GM12801 (cell line): ENCODE results near the gene SHMT2.

Source experiments
- TF ChIP-seq, protein P1 (sequence below): IDR thresholded peaks from one replicate; pipeline ENCODE4 v1.5.1; 2011; ENCODE audit warnings: control low read depth; ENCODE audit not compliant: insufficient read length; ENCODE audit errors: extremely low read depth

Gene SHMT2

DNA sequence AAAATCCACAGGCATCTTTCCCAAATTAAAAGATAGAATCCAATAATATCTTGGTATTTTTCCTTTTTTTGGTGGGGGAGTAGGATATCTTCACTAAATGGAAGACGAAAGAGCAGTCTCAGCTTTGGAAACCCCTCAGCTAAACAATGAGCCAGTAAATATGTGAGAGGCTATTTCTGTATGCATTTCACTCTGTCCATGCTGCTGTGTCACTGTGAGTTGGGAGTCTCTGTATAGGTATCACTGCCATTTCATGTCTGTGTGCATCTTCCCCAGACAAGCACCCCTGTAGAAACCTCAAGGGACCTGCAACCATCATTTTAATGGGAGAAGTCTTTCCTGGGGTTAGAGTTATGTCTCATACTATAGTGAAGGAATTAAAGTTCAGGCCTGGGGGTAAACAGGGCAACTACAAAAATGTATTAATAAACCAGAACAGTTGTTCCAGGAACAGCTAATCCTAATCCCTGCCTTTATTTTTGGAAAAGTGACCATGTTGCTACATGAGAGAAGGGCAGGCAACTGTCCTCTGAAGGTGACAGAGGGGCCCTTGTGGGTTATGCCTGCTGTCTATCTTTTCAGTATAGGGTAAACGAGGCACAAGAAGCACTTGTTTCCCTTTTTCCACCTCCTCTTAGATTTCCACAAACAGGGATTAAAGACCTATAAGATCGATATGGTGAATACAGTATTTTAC, 32.8 kb downstream of the SHMT2 start:
- TF ChIP-seq, protein P1, sequence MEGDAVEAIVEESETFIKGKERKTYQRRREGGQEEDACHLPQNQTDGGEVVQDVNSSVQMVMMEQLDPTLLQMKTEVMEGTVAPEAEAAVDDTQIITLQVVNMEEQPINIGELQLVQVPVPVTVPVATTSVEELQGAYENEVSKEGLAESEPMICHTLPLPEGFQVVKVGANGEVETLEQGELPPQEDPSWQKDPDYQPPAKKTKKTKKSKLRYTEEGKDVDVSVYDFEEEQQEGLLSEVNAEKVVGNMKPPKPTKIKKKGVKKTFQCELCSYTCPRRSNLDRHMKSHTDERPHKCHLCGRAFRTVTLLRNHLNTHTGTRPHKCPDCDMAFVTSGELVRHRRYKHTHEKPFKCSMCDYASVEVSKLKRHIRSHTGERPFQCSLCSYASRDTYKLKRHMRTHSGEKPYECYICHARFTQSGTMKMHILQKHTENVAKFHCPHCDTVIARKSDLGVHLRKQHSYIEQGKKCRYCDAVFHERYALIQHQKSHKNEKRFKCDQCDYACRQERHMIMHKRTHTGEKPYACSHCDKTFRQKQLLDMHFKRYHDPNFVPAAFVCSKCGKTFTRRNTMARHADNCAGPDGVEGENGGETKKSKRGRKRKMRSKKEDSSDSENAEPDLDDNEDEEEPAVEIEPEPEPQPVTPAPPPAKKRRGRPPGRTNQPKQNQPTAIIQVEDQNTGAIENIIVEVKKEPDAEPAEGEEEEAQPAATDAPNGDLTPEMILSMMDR = no peak

DNA sequence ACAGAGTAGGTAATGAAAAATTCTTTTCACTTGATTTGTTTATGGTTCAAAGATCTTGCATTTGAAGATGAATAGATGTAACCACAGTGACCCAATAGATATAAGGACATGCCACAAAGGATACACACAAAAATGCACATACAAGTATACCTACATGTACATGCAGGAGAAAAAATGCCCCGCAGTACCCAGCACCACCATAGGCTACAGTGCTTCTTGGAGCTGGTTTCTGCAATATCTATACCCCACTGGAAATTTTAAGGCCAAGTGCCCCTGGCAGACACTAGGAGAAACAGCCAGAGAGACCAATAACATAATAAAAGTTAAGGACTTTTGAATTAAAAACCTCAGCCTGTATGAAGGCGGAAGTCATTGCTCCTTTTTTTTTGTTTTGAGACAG, 33.6 kb downstream of the SHMT2 start:
- TF ChIP-seq, protein P1 = no peak

DNA sequence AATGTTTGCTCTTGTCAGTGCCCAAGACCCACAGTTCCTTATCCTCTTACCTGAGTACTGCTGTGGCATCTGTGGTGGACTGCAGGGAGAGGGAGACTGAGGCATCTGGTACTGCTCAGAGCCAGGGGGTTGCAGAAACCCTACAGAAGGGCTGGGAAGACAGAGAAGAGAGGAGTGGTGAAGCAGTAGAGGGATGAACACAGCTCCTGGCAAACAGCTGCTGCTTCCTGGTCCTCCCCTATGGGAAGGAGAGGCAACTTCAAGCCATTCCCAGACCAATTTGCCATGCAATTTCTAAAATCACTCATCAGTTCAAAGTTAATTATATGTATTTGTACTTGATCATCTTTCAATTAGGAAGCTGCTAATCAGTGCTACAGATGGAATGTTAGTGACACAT, 37.2 kb downstream of the SHMT2 start:
- TF ChIP-seq, protein P1 = no peak

DNA sequence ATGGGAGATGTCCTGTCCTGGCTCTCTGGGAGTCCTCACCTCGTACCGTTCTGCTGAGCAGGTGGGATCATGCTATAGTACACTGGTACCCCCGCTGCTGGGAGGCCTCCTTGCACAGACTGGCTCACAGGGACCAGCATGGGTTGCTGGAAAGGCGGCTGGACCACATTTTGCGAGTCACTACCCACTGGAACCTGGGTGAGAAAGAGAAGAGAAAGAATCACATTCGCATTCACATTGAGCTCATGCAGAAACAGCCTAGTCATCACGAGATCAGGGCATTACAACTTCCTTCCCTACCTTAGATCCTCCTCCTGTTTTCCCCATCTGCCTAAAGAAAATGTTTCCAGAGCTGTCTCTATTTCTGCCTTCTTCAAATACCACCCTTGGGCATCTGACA, 38.8 kb downstream of the SHMT2 start:
- TF ChIP-seq, protein P1 = no peak

DNA sequence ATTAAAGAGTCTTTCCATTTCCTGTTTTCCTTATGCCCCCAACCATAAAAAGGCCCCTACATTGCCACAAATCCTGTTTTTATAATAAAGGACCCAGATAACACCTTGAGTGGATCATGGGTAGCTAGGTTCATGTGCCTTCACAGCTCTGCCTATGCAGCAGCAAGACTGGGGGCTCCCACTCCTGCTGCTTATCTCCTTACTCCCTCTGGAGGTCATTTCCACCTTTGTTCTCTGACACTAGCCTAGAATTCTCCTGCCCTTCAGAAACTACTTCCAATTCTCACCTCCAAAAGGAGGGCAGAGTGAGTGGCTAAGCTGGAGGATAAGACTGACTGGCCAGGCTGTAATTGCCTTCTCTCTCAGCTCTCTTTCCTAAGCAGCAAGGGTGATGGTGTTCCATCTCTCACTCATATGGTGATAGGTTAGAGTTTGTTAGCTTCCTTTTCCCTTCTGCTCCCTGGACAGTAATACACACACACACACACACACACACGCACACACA, 41.5 kb downstream of the SHMT2 start:
- TF ChIP-seq, protein P1 = no peak

DNA sequence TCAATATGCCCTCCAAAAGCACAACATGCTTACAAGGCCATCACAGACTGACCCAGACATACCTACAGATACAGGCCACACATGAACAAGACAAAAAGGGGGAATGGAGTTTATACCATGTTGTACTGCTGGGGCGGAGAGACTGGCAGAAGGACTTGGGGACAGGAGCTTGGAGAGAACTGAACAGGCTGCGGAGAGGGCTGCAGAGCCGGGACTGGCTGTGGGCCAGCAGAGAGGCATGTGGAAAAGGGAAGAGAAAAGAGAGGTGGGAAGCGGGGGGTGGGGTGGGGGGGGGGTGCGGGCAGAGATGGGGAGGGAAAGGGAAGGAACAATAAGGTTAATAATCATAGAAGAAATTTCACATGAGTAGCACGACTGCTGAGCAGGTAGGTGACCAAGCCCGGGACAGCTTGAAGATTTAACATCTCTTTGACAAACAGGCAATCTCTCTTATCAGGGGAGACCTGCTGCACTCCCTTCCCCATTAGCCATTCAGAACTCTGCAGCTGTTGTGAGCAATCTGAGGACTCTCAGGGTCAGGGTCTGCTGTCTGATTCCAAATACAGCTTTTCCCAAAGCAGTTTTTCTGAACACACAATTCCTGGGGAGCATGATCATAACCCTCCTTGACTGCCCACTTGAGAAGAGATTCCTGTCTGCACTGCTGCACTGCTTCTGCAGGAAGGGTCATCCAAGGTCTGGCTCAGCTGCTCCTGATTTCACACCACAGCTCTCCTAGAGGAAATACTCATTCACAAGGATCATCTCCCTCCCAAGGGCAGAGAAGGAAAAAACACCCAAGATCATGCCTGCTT, 43.0 kb downstream of the SHMT2 start:
- TF ChIP-seq, protein P1 = no peak

DNA sequence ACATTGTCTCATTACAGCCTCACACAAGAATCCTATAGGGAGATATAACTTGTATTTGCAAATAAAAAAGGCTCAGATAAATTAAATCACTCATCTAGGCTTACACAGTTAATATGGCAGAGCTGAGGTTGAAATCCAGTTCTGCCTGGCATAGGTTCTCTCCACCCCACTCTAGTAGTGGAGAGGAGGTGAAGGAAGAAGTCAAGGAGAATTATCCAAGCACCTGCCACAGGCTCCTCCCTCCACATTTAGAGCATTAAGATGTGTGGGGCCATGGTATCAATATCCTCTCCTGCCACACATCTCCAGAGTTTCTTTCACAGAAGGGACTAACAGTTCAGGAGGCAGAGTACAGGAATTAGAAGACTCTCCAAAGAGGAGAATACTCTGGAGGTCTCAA, 44.0 kb downstream of the SHMT2 start:
- TF ChIP-seq, protein P1 = no peak
